ENCODE results near the gene KRT34.
"Not testable (repeated sequence)": the region's sequence is repeated elsewhere in the genome, so short reads cannot be mapped to it uniquely, and the experiment has no call there.

Gene KRT34

GRCh38 chr17:41403404-41404023 lies 21.4 kb upstream of the KRT34 start:
- DNase-seq (ENCODE audit: low read depth) = no peak
- Histone ChIP-seq H3K4me3 (ENCODE audit: low read length) (no peak overlapping the region), H3K9ac (ENCODE audit: low read length) (no peak overlapping the region), H3K4me1 (ENCODE audit: control insufficient read depth, insufficient read depth, low read length) (peaks cover 8% of the 10 kb centered on the region), H3K9me3 (ENCODE audit: control insufficient read depth, low read length) (no peaks in the 10 kb centered on the region), H3K27me3 (replicated peaks; ENCODE audit: control insufficient read depth, insufficient read depth, low read length) (peaks cover 7% of the 10 kb centered on the region), H3K36me3 (ENCODE audit: control insufficient read depth, insufficient read depth, low read length, severe bottlenecking) (no peaks in the 10 kb centered on the region)

GRCh38 chr17:41402161-41402560 lies 20.1 kb upstream of the KRT34 start:
- H3K27me3 ChIP-seq (replicated peaks; ENCODE audit: control insufficient read depth, insufficient read depth, low read length) = peaks cover 4% of the 10 kb centered on the region
- H3K36me3 ChIP-seq (ENCODE audit: control insufficient read depth, insufficient read depth, low read length, severe bottlenecking) = no peaks in the 10 kb centered on the region
- H3K9ac ChIP-seq (ENCODE audit: low read length) = no peak overlapping the region
- H3K4me3 ChIP-seq (ENCODE audit: low read length) = no peak overlapping the region
- DNase-seq (ENCODE audit: low read depth) = no peak
- H3K4me1 ChIP-seq (ENCODE audit: control insufficient read depth, insufficient read depth, low read length) = peaks cover 8% of the 10 kb centered on the region
- H3K9me3 ChIP-seq (ENCODE audit: control insufficient read depth, low read length) = no peaks in the 10 kb centered on the region

- Histone ChIP-seq H3K9ac (ENCODE audit: low read length) (no peak within 1 kb of the TSS), H3K4me3 (ENCODE audit: low read length) (no peak within 1 kb of the TSS), H3K4me1 (ENCODE audit: control insufficient read depth, insufficient read depth, low read length) (peaks cover 9% of the 10 kb centered on the region), H3K9me3 (ENCODE audit: control insufficient read depth, low read length) (peaks cover 4% of the 10 kb centered on the region), H3K27me3 (replicated peaks; ENCODE audit: control insufficient read depth, insufficient read depth, low read length) (peaks cover 20% of the 10 kb centered on the region), H3K36me3 (ENCODE audit: control insufficient read depth, insufficient read depth, low read length, severe bottlenecking) (no peaks in the 10 kb centered on the region)
- DNase-seq (ENCODE audit: low read depth) = no peak
Observed at GRCh38 chr17:41396996-41397660, 15.0 kb upstream of the KRT34 start, which contains the start of gene KRT31. TSS of gene KRT31 (minus strand) at chr17:41397608. CDS start at chr17:41397539, 69 bp downstream.

- H3K4me1 ChIP-seq (ENCODE audit: control insufficient read depth, insufficient read depth, low read length) = peaks cover 12% of the 10 kb centered on the region
- DNase-seq (ENCODE audit: low read depth) = no peak
Observed at GRCh38 chr17:41396340-41396739, 14.2 kb upstream of the KRT34 start.

GRCh38 chr17:41395611-41396010 lies 13.5 kb upstream of the KRT34 start:
- Histone ChIP-seq H3K27me3 (replicated peaks; ENCODE audit: control insufficient read depth, insufficient read depth, low read length) (peaks cover 20% of the 10 kb centered on the region), H3K4me3 (ENCODE audit: low read length) (no peak overlapping the region), H3K4me1 (ENCODE audit: control insufficient read depth, insufficient read depth, low read length) (peaks cover 12% of the 10 kb centered on the region), H3K36me3 (ENCODE audit: control insufficient read depth, insufficient read depth, low read length, severe bottlenecking) (no peaks in the 10 kb centered on the region), H3K9me3 (ENCODE audit: control insufficient read depth, low read length) (peaks cover 4% of the 10 kb centered on the region), H3K9ac (ENCODE audit: low read length) (no peak overlapping the region)
- DNase-seq (ENCODE audit: low read depth) = no peak

More at GRCh38 chr17:41396340-41396739, 14.2 kb upstream of the KRT34 start:
- H3K9me3 ChIP-seq (ENCODE audit: control insufficient read depth, low read length) = peaks cover 4% of the 10 kb centered on the region
- no peak overlapping the region for H3K9ac ChIP-seq (ENCODE audit: low read length)
- no peaks in the 10 kb centered on the region for H3K36me3 ChIP-seq (ENCODE audit: control insufficient read depth, insufficient read depth, low read length, severe bottlenecking)
- no peak overlapping the region for H3K4me3 ChIP-seq (ENCODE audit: low read length)
- H3K27me3 ChIP-seq (replicated peaks; ENCODE audit: control insufficient read depth, insufficient read depth, low read length) = peaks cover 20% of the 10 kb centered on the region

GRCh38 chr17:41395044-41395443 lies 12.9 kb upstream of the KRT34 start:
- H3K9me3 ChIP-seq (ENCODE audit: control insufficient read depth, low read length); H3K36me3 ChIP-seq (ENCODE audit: control insufficient read depth, insufficient read depth, low read length, severe bottlenecking); H3K9ac ChIP-seq (ENCODE audit: low read length); H3K4me3 ChIP-seq (ENCODE audit: low read length); DNase-seq (ENCODE audit: low read depth): not testable (repeated sequence)
- Histone ChIP-seq H3K4me1 (ENCODE audit: control insufficient read depth, insufficient read depth, low read length) (peaks cover 12% of the 10 kb centered on the region), H3K27me3 (replicated peaks; ENCODE audit: control insufficient read depth, insufficient read depth, low read length) (peaks cover 19% of the 10 kb centered on the region)

- H3K27me3 ChIP-seq (replicated peaks; ENCODE audit: control insufficient read depth, insufficient read depth, low read length) = peaks cover 16% of the 10 kb centered on the region
- H3K4me3 ChIP-seq (ENCODE audit: low read length) = no peak overlapping the region
- peaks cover 4% of the 10 kb centered on the region for H3K9me3 ChIP-seq (ENCODE audit: control insufficient read depth, low read length)
- DNase-seq (ENCODE audit: low read depth) = no peak
- H3K9ac ChIP-seq (ENCODE audit: low read length) = no peak overlapping the region
- H3K4me1 ChIP-seq (ENCODE audit: control insufficient read depth, insufficient read depth, low read length) = peaks cover 12% of the 10 kb centered on the region
- no peaks in the 10 kb centered on the region for H3K36me3 ChIP-seq (ENCODE audit: control insufficient read depth, insufficient read depth, low read length, severe bottlenecking)
Observed at GRCh38 chr17:41394254-41394996, 12.3 kb upstream of the KRT34 start.

GRCh38 chr17:41393826-41394225 lies 11.7 kb upstream of the KRT34 start:
- no peak for DNase-seq (ENCODE audit: low read depth)
- Histone ChIP-seq H3K9ac (ENCODE audit: low read length) (no peak overlapping the region), H3K4me1 (ENCODE audit: control insufficient read depth, insufficient read depth, low read length) (peaks cover 12% of the 10 kb centered on the region), H3K27me3 (replicated peaks; ENCODE audit: control insufficient read depth, insufficient read depth, low read length) (peaks cover 16% of the 10 kb centered on the region), H3K36me3 (ENCODE audit: control insufficient read depth, insufficient read depth, low read length, severe bottlenecking) (no peaks in the 10 kb centered on the region), H3K4me3 (ENCODE audit: low read length) (no peak overlapping the region), H3K9me3 (ENCODE audit: control insufficient read depth, low read length) (peaks cover 4% of the 10 kb centered on the region)

GRCh38 chr17:41393294-41393693 lies 11.2 kb upstream of the KRT34 start:
- no peak for DNase-seq (ENCODE audit: low read depth)
- Histone ChIP-seq H3K9ac (ENCODE audit: low read length) (no peak overlapping the region), H3K9me3 (ENCODE audit: control insufficient read depth, low read length) (peaks cover 4% of the 10 kb centered on the region), H3K27me3 (replicated peaks; ENCODE audit: control insufficient read depth, insufficient read depth, low read length) (peaks cover 16% of the 10 kb centered on the region), H3K4me1 (ENCODE audit: control insufficient read depth, insufficient read depth, low read length) (peaks cover 12% of the 10 kb centered on the region), H3K4me3 (ENCODE audit: low read length) (no peak overlapping the region), H3K36me3 (ENCODE audit: control insufficient read depth, insufficient read depth, low read length, severe bottlenecking) (no peaks in the 10 kb centered on the region)

GRCh38 chr17:41392278-41392677 lies 10.2 kb upstream of the KRT34 start:
- Histone ChIP-seq H3K4me1 (ENCODE audit: control insufficient read depth, insufficient read depth, low read length) (peaks cover 12% of the 10 kb centered on the region), H3K27me3 (replicated peaks; ENCODE audit: control insufficient read depth, insufficient read depth, low read length) (peaks cover 20% of the 10 kb centered on the region), H3K9me3 (ENCODE audit: control insufficient read depth, low read length) (peaks cover 7% of the 10 kb centered on the region), H3K4me3 (ENCODE audit: low read length) (no peak overlapping the region), H3K36me3 (ENCODE audit: control insufficient read depth, insufficient read depth, low read length, severe bottlenecking) (no peaks in the 10 kb centered on the region), H3K9ac (ENCODE audit: low read length) (no peak overlapping the region)
- DNase-seq (ENCODE audit: low read depth) = no peak

- H3K4me3 ChIP-seq (ENCODE audit: low read length) = no peak overlapping the region
- no peak overlapping the region for H3K9ac ChIP-seq (ENCODE audit: low read length)
- H3K27me3 ChIP-seq (replicated peaks; ENCODE audit: control insufficient read depth, insufficient read depth, low read length) = peaks cover 14% of the 10 kb centered on the region
- DNase-seq (ENCODE audit: low read depth) = no peak
- H3K4me1 ChIP-seq (ENCODE audit: control insufficient read depth, insufficient read depth, low read length) = peaks cover 12% of the 10 kb centered on the region
- H3K36me3 ChIP-seq (ENCODE audit: control insufficient read depth, insufficient read depth, low read length, severe bottlenecking) = no peaks in the 10 kb centered on the region
- peaks cover 9% of the 10 kb centered on the region for H3K9me3 ChIP-seq (ENCODE audit: control insufficient read depth, low read length)
Observed at GRCh38 chr17:41391535-41391934, 9.4 kb upstream of the KRT34 start.
